GM23338 (cell line): Measurements from ENCODE around the gene WBP4. TPM values are rescaled to one million over a fixed set of nuclear protein-coding genes. Genes with fewer than 3 reads are reported as not detected.

Experiments
- ATAC-seq: fragments of 200-7000 bp; cut with Tn5 transposase; 3 replicates; pipeline ENCODE4 v1.9.1; 2020
- DNase-seq: peaks from one replicate; pipeline ENCODE4 v3.0.0-alpha.2; 2015; ENCODE audit warnings: low spot score
- H2AFZ ChIP-seq: fragments of 200-600 bp; sonication (generic); 2 replicates; pipeline ENCODE4 v1.8.0; 2016; ENCODE audit warnings: antibody characterized with exemption, mild to moderate bottlenecking, moderate library complexity
- H3F3A ChIP-seq: fragments of 200-600 bp; sonication (generic); replicated peaks from 2 replicates; pipeline ENCODE4 v1.8.0; 2017; ENCODE audit warnings: antibody characterized with exemption, mixed run types, low read depth
- H3K27ac ChIP-seq: fragments of 200-600 bp; sonication (generic); 2 replicates; pipeline ENCODE4 v1.6.1; 2016; ENCODE audit warnings: low read depth
- H3K27me3 ChIP-seq: fragments of 200-600 bp; sonication (generic); 2 replicates; pipeline ENCODE4 v1.8.0; 2016; ENCODE audit warnings: mild to moderate bottlenecking, mixed run types, moderate library complexity; ENCODE audit not compliant: insufficient read depth
- H3K36me3 ChIP-seq: fragments of 200-600 bp; sonication (generic); 2 replicates; pipeline ENCODE4 v1.8.0; 2016; ENCODE audit warnings: mild to moderate bottlenecking; ENCODE audit not compliant: insufficient read depth
- H3K4me1 ChIP-seq: fragments of 200-600 bp; sonication (generic); 2 replicates; pipeline ENCODE4 v1.8.0; 2016; ENCODE audit warnings: mild to moderate bottlenecking, moderate library complexity; ENCODE audit not compliant: insufficient read depth
- H3K4me2 ChIP-seq: fragments of 200-600 bp; sonication (generic); 2 replicates; pipeline ENCODE4 v1.7.1; 2017; ENCODE audit warnings: mixed run types
- H3K4me3 ChIP-seq: fragments of 200-600 bp; sonication (generic); 2 replicates; pipeline ENCODE4 v1.6.1; 2016; ENCODE audit warnings: mixed run types
- H3K79me2 ChIP-seq: fragments of 200-600 bp; sonication (generic); replicated peaks from 2 replicates; pipeline ENCODE4 v1.8.0; 2017; ENCODE audit warnings: mild to moderate bottlenecking; ENCODE audit not compliant: insufficient read depth
- H3K9me2 ChIP-seq: fragments of 200-600 bp; sonication (generic); 2 replicates; pipeline ENCODE4 v1.8.0; 2017; ENCODE audit not compliant: insufficient read depth
- H4K20me1 ChIP-seq: fragments of 200-600 bp; sonication (generic); replicated peaks from 2 replicates; pipeline ENCODE4 v1.8.0; 2017; ENCODE audit warnings: mild to moderate bottlenecking; ENCODE audit not compliant: insufficient read depth
- H3K27ac Mint-ChIP-seq: 2 replicates; pipeline ENCODE4 v1.8.0; 2020; ENCODE audit warnings: inconsistent platforms, mild to moderate bottlenecking, moderate library complexity, mixed read lengths
- H3K27me3 Mint-ChIP-seq: 3 replicates; pipeline ENCODE4 v1.8.0; 2022; ENCODE audit warnings: low read depth, mild to moderate bottlenecking, moderate library complexity, mixed read lengths, inconsistent platforms; ENCODE audit not compliant: insufficient read depth, poor library complexity
- H3K36me3 Mint-ChIP-seq: 3 replicates; pipeline ENCODE4 v1.8.0; 2021; ENCODE audit warnings: low read depth, mild to moderate bottlenecking, inconsistent platforms, moderate library complexity, mixed read lengths
- H3K4me1 Mint-ChIP-seq: 3 replicates; pipeline ENCODE4 v1.8.0; 2020; ENCODE audit warnings: mild to moderate bottlenecking, inconsistent platforms, mixed read lengths
- H3K4me3 Mint-ChIP-seq: 3 replicates; pipeline ENCODE4 v1.8.0; 2021; ENCODE audit warnings: moderate library complexity, mild to moderate bottlenecking, inconsistent platforms, mixed read lengths
- H3K9me3 Mint-ChIP-seq: 3 replicates; pipeline ENCODE4 v1.8.0; 2020; ENCODE audit warnings: moderate library complexity, mild to moderate bottlenecking, inconsistent platforms, mixed read lengths
- CREB1 ChIP-seq: fragments of 250-450 bp; sonication (Bioruptor Pico); IDR thresholded peaks from 2 replicates; pipeline ENCODE4 v1.5.0; 2020; ENCODE audit warnings: low read depth, mild to moderate bottlenecking, moderate library complexity
- CTCF ChIP-seq, 2 experiments: fragments of 200-600 bp in 1 of 2; sonication (generic) in 1 of 2; conservative IDR thresholded peaks; 2 replicates each; pipeline versions ENCODE4 v1.5.1 to v1.6.1; 2016 to 2017; ENCODE audit warnings: antibody characterized with exemption in 2 of 2, low read depth in 2 of 2, mild to moderate bottlenecking in 2 of 2, moderate library complexity in 1 of 2
- ETS1 ChIP-seq: IDR thresholded peaks from 2 replicates; pipeline ENCODE4 v1.6.1; 2016; ENCODE audit warnings: antibody characterized with exemption
- EZH2 ChIP-seq: fragments of 200-600 bp; sonication (generic); IDR thresholded peaks from one replicate; pipeline ENCODE4 v1.8.0; 2017; ENCODE audit warnings: antibody characterized with exemption, mild to moderate bottlenecking, low read depth; ENCODE audit not compliant: unreplicated experiment
- JUNB ChIP-seq: IDR thresholded peaks from one replicate; pipeline ENCODE4 v1.6.1; 2016; ENCODE audit warnings: antibody characterized with exemption; ENCODE audit not compliant: unreplicated experiment
- POLR2AphosphoS5 ChIP-seq: IDR thresholded peaks from 2 replicates; pipeline ENCODE4 v1.6.1; 2016; ENCODE audit warnings: antibody characterized with exemption, low read depth
- STAT1 ChIP-seq: IDR thresholded peaks from one replicate; pipeline ENCODE4 v1.6.1; 2016; ENCODE audit warnings: antibody characterized with exemption; ENCODE audit not compliant: unreplicated experiment
- ZNF114 ChIP-seq: fragments of 250-450 bp; sonication (Bioruptor Pico); IDR thresholded peaks from 2 replicates; pipeline ENCODE4 v1.5.0; 2020; ENCODE audit warnings: mild to moderate bottlenecking, moderate library complexity
- ZNF331 ChIP-seq: fragments of 250-450 bp; sonication (Bioruptor Pico); IDR thresholded peaks from 2 replicates; pipeline ENCODE4 v1.5.0; 2020; ENCODE audit warnings: low read depth, mild to moderate bottlenecking, moderate library complexity
- polyA plus RNA-seq: library from polyadenylated mRNA; unstranded; fragments of >200 nt; fragmentation: Nextera tagmentation; extraction: Ambion mirVana; gene quantifications from 2 replicates; pipeline ENCODE4 v1.2.1, GENCODE V29; 2016
- total RNA-seq: library from RNA; depleted of rRNA; stranded (reverse); fragments of >200 nt; shearing (Covaris generic); gene quantifications from 2 replicates; pipeline ENCODE4 v1.2.3, GENCODE V29; 2014
- TF ChIP-seq, protein P1 (sequence below): IDR thresholded peaks from one replicate; pipeline ENCODE4 v1.6.1; 2018; ENCODE audit warnings: antibody characterized with exemption; ENCODE audit not compliant: unreplicated experiment
- TF ChIP-seq, protein P2 (sequence below): fragments of 250-450 bp; sonication (Bioruptor Pico); IDR thresholded peaks from 2 replicates; pipeline ENCODE4 v1.5.0; 2020; ENCODE audit warnings: mild to moderate bottlenecking, moderate library complexity

WBP4 gene
- total and polyA plus RNA-seq, 2 experiments from 2014 or later = 7.6 to 33.8 TPM

GRCh38 chr13:41039746-41040145 lies 21.6 kb upstream of the WBP4 start:
- no peak overlapping the region for H3K4me3 Mint-ChIP-seq
- DNase-seq = no peak
- Histone ChIP-seq H4K20me1 (no peaks in the 10 kb centered on the region), H3K27me3 (no peaks in the 10 kb centered on the region), H3K4me1 (no peaks in the 10 kb centered on the region), H3K4me3 (no peak overlapping the region), H3K27ac (no peak overlapping the region), H3K36me3 (no peaks in the 10 kb centered on the region), H3K9me2 (no peaks in the 10 kb centered on the region), H3K4me2 (no peak overlapping the region), H2AFZ (no peak overlapping the region), H3F3A (no peaks in the 10 kb centered on the region), H3K79me2 (0 out of 2 replicates have a peak, but pooled peaks cover 7% of the 10 kb centered on the region)
- no peak for TF ChIP-seq ZNF331 (CRISPR knock-in tag)
- no peak for TF ChIP-seq JUNB
- TF ChIP-seq, protein P1, sequence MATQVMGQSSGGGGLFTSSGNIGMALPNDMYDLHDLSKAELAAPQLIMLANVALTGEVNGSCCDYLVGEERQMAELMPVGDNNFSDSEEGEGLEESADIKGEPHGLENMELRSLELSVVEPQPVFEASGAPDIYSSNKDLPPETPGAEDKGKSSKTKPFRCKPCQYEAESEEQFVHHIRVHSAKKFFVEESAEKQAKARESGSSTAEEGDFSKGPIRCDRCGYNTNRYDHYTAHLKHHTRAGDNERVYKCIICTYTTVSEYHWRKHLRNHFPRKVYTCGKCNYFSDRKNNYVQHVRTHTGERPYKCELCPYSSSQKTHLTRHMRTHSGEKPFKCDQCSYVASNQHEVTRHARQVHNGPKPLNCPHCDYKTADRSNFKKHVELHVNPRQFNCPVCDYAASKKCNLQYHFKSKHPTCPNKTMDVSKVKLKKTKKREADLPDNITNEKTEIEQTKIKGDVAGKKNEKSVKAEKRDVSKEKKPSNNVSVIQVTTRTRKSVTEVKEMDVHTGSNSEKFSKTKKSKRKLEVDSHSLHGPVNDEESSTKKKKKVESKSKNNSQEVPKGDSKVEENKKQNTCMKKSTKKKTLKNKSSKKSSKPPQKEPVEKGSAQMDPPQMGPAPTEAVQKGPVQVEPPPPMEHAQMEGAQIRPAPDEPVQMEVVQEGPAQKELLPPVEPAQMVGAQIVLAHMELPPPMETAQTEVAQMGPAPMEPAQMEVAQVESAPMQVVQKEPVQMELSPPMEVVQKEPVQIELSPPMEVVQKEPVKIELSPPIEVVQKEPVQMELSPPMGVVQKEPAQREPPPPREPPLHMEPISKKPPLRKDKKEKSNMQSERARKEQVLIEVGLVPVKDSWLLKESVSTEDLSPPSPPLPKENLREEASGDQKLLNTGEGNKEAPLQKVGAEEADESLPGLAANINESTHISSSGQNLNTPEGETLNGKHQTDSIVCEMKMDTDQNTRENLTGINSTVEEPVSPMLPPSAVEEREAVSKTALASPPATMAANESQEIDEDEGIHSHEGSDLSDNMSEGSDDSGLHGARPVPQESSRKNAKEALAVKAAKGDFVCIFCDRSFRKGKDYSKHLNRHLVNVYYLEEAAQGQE = no peak
- TF ChIP-seq, protein P2, sequence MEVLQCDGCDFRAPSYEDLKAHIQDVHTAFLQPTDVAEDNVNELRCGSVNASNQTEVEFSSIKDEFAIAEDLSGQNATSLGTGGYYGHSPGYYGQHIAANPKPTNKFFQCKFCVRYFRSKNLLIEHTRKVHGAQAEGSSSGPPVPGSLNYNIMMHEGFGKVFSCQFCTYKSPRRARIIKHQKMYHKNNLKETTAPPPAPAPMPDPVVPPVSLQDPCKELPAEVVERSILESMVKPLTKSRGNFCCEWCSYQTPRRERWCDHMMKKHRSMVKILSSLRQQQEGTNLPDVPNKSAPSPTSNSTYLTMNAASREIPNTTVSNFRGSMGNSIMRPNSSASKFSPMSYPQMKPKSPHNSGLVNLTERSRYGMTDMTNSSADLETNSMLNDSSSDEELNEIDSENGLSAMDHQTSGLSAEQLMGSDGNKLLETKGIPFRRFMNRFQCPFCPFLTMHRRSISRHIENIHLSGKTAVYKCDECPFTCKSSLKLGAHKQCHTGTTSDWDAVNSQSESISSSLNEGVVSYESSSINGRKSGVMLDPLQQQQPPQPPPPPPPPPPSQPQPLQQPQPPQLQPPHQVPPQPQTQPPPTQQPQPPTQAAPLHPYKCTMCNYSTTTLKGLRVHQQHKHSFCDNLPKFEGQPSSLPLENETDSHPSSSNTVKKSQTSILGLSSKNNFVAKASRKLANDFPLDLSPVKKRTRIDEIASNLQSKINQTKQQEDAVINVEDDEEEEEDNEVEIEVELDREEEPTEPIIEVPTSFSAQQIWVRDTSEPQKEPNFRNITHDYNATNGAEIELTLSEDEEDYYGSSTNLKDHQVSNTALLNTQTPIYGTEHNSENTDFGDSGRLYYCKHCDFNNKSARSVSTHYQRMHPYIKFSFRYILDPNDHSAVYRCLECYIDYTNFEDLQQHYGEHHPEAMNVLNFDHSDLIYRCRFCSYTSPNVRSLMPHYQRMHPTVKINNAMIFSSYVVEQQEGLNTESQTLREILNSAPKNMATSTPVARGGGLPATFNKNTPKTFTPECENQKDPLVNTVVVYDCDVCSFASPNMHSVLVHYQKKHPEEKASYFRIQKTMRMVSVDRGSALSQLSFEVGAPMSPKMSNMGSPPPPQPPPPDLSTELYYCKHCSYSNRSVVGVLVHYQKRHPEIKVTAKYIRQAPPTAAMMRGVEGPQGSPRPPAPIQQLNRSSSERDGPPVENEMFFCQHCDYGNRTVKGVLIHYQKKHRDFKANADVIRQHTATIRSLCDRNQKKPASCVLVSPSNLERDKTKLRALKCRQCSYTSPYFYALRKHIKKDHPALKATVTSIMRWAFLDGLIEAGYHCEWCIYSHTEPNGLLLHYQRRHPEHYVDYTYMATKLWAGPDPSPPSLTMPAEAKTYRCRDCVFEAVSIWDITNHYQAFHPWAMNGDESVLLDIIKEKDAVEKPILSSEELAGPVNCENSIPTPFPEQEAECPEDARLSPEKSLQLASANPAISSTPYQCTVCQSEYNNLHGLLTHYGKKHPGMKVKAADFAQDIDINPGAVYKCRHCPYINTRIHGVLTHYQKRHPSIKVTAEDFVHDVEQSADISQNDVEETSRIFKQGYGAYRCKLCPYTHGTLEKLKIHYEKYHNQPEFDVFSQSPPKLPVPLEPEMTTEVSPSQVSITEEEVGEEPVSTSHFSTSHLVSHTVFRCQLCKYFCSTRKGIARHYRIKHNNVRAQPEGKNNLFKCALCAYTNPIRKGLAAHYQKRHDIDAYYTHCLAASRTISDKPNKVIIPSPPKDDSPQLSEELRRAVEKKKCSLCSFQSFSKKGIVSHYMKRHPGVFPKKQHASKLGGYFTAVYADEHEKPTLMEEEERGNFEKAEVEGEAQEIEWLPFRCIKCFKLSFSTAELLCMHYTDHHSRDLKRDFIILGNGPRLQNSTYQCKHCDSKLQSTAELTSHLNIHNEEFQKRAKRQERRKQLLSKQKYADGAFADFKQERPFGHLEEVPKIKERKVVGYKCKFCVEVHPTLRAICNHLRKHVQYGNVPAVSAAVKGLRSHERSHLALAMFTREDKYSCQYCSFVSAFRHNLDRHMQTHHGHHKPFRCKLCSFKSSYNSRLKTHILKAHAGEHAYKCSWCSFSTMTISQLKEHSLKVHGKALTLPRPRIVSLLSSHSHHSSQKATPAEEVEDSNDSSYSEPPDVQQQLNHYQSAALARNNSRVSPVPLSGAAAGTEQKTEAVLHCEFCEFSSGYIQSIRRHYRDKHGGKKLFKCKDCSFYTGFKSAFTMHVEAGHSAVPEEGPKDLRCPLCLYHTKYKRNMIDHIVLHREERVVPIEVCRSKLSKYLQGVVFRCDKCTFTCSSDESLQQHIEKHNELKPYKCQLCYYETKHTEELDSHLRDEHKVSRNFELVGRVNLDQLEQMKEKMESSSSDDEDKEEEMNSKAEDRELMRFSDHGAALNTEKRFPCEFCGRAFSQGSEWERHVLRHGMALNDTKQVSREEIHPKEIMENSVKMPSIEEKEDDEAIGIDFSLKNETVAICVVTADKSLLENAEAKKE (CRISPR knock-in tag) = no peak
- no peak for TF ChIP-seq EZH2
- no peak for TF ChIP-seq POLR2AphosphoS5
- TF ChIP-seq STAT1 = no peak
- no peak for TF ChIP-seq CTCF (conservative IDR thresholded peaks at IDR 0.05; ENCODE audit: low read depth in 2 of 2)
- TF ChIP-seq ZNF114 (CRISPR knock-in tag) = no peak
- no peak for TF ChIP-seq CREB1 (CRISPR knock-in tag)
- no peak for TF ChIP-seq ETS1
- H3K9me3 Mint-ChIP-seq = peaks cover 26% of the 10 kb centered on the region
- H3K4me1 Mint-ChIP-seq = peaks cover 7% of the 10 kb centered on the region
- H3K27me3 Mint-ChIP-seq = no peaks in the 10 kb centered on the region
- H3K27ac Mint-ChIP-seq = no peak overlapping the region
- ATAC-seq = no peak
- H3K36me3 Mint-ChIP-seq = peaks cover 7% of the 10 kb centered on the region; the same call in 1 of the 3 replicates
